DND-41 (cell line): ENCODE measurements around the gene ARSG.
A peak's percentile ranks its signal among the peaks of the same experiment; 100 is the strongest.

Source experiments
- ATAC-seq: fragments of 200-7000 bp; cut with Tn5 transposase; 3 replicates; pipeline ENCODE4 v1.9.1; 2021; ENCODE audit warnings: low read depth; ENCODE audit not compliant: insufficient read depth
- DNase-seq: peaks from one replicate; pipeline ENCODE4 v3.0.0-alpha.2; 2020
- H2AFZ ChIP-seq: 2 replicates; pipeline ENCODE4 v1.6.0; 2012; ENCODE audit warnings: low read depth, low read length
- H3K27ac ChIP-seq: 2 replicates; pipeline ENCODE4 v1.5.1; 2012; ENCODE audit warnings: low read length, inconsistent platforms
- H3K27me3 ChIP-seq: fragments of 200-600 bp; sonication (generic); 2 replicates; pipeline ENCODE4 v1.6.0; 2012; ENCODE audit warnings: low read length, mild to moderate bottlenecking, inconsistent platforms; ENCODE audit not compliant: insufficient read depth, poor library complexity
- H3K36me3 ChIP-seq: 2 replicates; pipeline ENCODE4 v1.5.1; 2012; ENCODE audit warnings: low read length, inconsistent platforms; ENCODE audit not compliant: insufficient read depth
- H3K4me1 ChIP-seq: 2 replicates; pipeline ENCODE4 v1.5.1; 2012; ENCODE audit warnings: mild to moderate bottlenecking, low read length; ENCODE audit not compliant: insufficient read depth
- H3K4me2 ChIP-seq: 2 replicates; pipeline ENCODE4 v1.6.0; 2012; ENCODE audit warnings: mild to moderate bottlenecking, moderate library complexity, low read length, inconsistent platforms; ENCODE audit not compliant: insufficient read depth
- H3K4me3 ChIP-seq, 2 experiments: fragments of 200-600 bp in 1 of 2; shearing (Covaris generic) in 1 of 2; 2 replicates each; pipeline ENCODE4 v1.5.1; 2012 to 2016; ENCODE audit warnings: inconsistent platforms in 2 of 2, low read length in 2 of 2, mild to moderate bottlenecking in 2 of 2, low read depth in 1 of 2, moderate library complexity in 1 of 2
- H3K79me2 ChIP-seq: 2 replicates; pipeline ENCODE4 v1.6.0; 2012; ENCODE audit warnings: low read length, inconsistent platforms; ENCODE audit not compliant: insufficient read depth
- H3K9ac ChIP-seq: 2 replicates; pipeline ENCODE4 v1.6.0; 2012; ENCODE audit warnings: low read depth, mild to moderate bottlenecking, inconsistent platforms, low read length, moderate library complexity
- H3K9me3 ChIP-seq: 2 replicates; pipeline ENCODE4 v1.5.1; 2012; ENCODE audit warnings: low read length, moderate library complexity, mild to moderate bottlenecking, inconsistent platforms; ENCODE audit not compliant: insufficient read depth, severe bottlenecking
- H4K20me1 ChIP-seq: 2 replicates; pipeline ENCODE4 v1.6.0; 2012; ENCODE audit warnings: low read length; ENCODE audit not compliant: insufficient read depth
- EZH2 ChIP-seq: IDR thresholded peaks from 3 replicates; pipeline ENCODE4 v1.6.1; 2012; ENCODE audit warnings: borderline replicate concordance, low read depth, mild to moderate bottlenecking, moderate library complexity, low read length, inconsistent platforms; ENCODE audit not compliant: severe bottlenecking
- TF ChIP-seq, protein P1 (sequence below): IDR thresholded peaks from 2 replicates; pipeline ENCODE4 v1.5.1; 2012; ENCODE audit warnings: borderline replicate concordance, low read length, moderate library complexity, mild to moderate bottlenecking; ENCODE audit not compliant: poor library complexity, severe bottlenecking; ENCODE audit errors: extremely low read depth

Gene ARSG

DNA sequence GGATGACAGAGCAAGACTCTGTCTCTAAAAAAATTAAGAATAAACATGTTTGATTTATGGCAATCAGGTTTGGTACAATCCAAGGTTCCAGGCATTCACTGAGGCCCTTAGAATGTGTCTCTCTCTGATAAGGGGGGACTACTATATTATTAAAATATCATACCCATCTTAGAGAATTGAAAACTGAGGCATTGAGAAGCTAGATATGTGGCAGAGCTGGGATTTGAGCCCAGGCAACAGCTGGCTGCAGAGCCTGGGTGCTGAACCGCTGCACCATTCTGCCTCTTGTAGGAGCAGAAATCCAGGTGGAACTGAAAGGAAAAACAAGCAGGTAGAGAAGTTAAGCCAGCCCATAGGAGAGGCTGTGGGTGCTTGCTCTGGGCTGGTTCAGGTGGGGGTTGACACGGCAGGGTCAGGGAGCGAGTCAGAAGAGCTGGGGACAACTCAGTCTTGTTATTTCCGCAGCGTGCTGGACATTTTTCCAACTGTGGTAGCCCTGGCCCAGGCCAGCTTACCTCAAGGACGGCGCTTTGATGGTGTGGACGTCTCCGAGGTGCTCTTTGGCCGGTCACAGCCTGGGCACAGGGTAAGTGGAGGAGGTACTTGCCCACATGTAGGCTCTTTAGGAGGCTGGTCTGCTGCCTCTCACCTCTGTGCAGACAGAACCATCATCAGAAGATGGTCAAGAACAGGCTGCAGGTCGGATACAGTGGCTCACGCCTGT lies 103.5 kb downstream of the ARSG start:
- DNase-seq: no peak
- Histone ChIP-seq H3K9ac (no peak overlapping the region), H3K27me3 (no peaks in the 10 kb centered on the region), H3K27ac (no peak overlapping the region; the same call in 1 of the 2 replicates), H3K4me2 (no peak overlapping the region), H3K4me1 (peaks cover 40% of the 10 kb centered on the region), H3K79me2 (no peaks in the 10 kb centered on the region), H3K36me3 (peaks cover 9% of the 10 kb centered on the region), H4K20me1 (no peaks in the 10 kb centered on the region), H2AFZ (no peak overlapping the region), H3K4me3 (no peak overlapping the region), H3K9me3 (peaks cover 9% of the 10 kb centered on the region)
- TF ChIP-seq EZH2: no peak
- TF ChIP-seq, protein P1, sequence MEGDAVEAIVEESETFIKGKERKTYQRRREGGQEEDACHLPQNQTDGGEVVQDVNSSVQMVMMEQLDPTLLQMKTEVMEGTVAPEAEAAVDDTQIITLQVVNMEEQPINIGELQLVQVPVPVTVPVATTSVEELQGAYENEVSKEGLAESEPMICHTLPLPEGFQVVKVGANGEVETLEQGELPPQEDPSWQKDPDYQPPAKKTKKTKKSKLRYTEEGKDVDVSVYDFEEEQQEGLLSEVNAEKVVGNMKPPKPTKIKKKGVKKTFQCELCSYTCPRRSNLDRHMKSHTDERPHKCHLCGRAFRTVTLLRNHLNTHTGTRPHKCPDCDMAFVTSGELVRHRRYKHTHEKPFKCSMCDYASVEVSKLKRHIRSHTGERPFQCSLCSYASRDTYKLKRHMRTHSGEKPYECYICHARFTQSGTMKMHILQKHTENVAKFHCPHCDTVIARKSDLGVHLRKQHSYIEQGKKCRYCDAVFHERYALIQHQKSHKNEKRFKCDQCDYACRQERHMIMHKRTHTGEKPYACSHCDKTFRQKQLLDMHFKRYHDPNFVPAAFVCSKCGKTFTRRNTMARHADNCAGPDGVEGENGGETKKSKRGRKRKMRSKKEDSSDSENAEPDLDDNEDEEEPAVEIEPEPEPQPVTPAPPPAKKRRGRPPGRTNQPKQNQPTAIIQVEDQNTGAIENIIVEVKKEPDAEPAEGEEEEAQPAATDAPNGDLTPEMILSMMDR: no peak
- ATAC-seq: no peak

DNA sequence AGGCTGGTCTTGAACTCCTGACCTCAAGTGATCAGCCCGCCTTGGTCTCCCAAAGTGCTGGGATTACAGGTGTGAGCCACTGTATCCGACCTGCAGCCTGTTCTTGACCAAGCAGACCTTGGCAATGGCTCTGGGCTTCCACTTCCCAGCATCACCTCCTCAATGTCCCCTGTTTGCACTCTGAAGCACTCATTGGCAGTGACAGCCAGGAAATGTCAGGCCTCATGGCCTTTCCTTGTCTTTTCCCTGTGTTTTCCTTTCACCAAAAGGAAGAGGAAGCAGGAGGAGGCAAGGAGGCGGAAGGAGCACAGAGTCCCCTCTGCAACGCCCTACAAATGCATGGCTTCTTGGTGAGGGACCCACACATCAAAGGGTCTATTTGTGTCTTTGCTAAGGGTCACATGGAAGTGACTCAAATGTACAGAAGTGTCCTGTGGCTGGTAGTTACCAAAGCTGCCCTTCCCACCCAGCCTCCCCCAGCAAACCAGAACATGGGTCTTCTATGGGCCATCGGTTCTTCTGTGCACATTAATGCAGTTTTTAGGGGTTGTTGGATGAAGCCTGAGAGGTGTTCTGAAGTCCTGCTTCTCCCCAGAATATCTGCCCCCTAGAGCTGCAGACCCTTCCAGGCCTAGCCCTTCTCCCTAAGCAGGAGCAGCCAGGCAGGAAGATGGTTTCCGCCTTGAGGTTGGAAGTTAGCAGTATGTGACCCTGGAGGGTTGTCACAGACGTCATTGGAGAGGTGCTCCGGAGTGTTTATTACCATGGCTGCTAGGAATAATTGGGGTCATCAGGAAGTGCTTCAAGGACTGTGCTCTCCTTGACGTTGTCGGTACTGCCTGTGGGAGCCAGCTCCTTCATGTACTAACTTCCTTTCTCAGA lies 105.2 kb downstream of the ARSG start:
- peaks cover 9% of the 10 kb centered on the region for H3K9me3 ChIP-seq
- peak overlapping the region; percentile 43 for H3K4me2 ChIP-seq
- no peak for TF ChIP-seq EZH2
- TF ChIP-seq, protein P1: no peak
- H3K9ac ChIP-seq: peak overlapping the region; percentile 7; the same call in 1 of the 2 replicates
- peaks cover 9% of the 10 kb centered on the region for H3K36me3 ChIP-seq
- ATAC-seq: no peak
- peak overlapping the region; percentile 63 for H3K27ac ChIP-seq
- no peak overlapping the region for H3K4me3 ChIP-seq
- H2AFZ ChIP-seq: 0 out of 2 replicates have a peak overlapping the region, but pooled peaks have one; percentile 22
- no peaks in the 10 kb centered on the region for H4K20me1 ChIP-seq
- no peak for DNase-seq
- no peaks in the 10 kb centered on the region for H3K27me3 ChIP-seq
- peaks cover 51% of the 10 kb centered on the region for H3K4me1 ChIP-seq
- H3K79me2 ChIP-seq: no peaks in the 10 kb centered on the region

DNA sequence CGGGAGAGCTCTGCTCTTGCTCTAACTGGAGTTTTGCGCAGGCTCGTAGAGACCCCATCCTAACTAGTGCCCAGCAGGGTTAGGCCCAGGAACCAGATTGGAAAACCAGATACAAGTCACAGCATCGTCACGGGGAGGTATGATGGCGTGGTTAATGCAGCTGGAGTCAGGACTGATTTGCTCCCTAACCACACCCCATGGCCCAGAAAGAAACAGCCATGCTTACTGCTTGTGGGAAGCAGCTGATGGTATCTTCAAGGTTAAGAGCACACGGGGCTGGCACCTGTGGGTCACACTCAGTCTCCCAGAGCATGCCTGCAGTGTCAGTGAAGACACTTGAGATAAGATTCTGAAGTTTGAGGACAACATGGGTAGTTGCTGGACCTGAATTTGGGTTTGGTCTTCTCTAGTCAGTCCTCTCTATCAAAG lies 105.8 kb downstream of the ARSG start:
- Histone ChIP-seq H3K9me3 (peaks cover 9% of the 10 kb centered on the region), H3K4me2 (peak overlapping the region; percentile 43), H3K27ac (peak overlapping the region; percentile 63), H4K20me1 (no peaks in the 10 kb centered on the region), H3K36me3 (peaks cover 9% of the 10 kb centered on the region), H3K79me2 (no peaks in the 10 kb centered on the region), H3K4me3 (no peak overlapping the region), H3K9ac (peak overlapping the region; percentile 7; the same call in 1 of the 2 replicates), H3K27me3 (no peaks in the 10 kb centered on the region), H3K4me1 (peaks cover 51% of the 10 kb centered on the region), H2AFZ (no peak overlapping the region)
- ATAC-seq: peak; percentile 82
- TF ChIP-seq, protein P1: no peak
- no peak for TF ChIP-seq EZH2
- peak; percentile 87 for DNase-seq
